NCI-H1417 (cell line): Measurements from ENCODE around the gene NPL.

ENCODE experiments used
- DNase-seq, 3 experiments: peaks; one replicate each; lab custom pipeline; 2025; lab: John Stamatoyannopoulos, UW

The NPL gene

GRCh38 chr1:182867861-182868260 lies 78.3 kb downstream of the NPL start:
- DNase-seq = no peak

GRCh38 chr1:182869241-182869666 lies 79.7 kb downstream of the NPL start:
- peak in 1 of 3 experiments; percentile 20 for DNase-seq

GRCh38 chr1:182872881-182873280 lies 83.3 kb downstream of the NPL start:
- no peak for DNase-seq

- no peak for DNase-seq
Observed at GRCh38 chr1:182875889-182876288, 86.3 kb downstream of the NPL start.

- DNase-seq = no peak
Observed at GRCh38 chr1:182877331-182877730, 87.8 kb downstream of the NPL start.

- DNase-seq = no peak
Observed at GRCh38 chr1:182877842-182878241, 88.3 kb downstream of the NPL start.
